ENCODE data around the gene COQ6.

DNA sequence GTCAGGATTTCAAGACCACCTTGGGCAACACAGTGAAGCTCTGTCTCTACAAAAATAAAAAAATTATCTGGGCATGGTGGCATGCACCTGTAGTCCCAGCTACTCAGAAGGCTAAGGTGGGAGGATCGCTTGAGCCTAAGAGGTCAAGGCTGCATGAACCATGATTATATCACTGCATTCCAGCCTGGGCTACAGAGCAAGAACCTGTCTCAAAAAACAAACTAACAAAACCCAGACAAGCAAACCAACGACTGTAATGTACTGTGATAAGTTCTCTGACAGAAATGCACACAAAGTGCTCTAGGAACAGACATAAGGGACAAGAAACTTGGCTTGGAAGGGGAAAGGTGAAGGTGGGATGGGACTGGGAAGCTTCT is 46.6 kb downstream of the COQ6 start:
- TF ChIP-seq, protein P1, sequence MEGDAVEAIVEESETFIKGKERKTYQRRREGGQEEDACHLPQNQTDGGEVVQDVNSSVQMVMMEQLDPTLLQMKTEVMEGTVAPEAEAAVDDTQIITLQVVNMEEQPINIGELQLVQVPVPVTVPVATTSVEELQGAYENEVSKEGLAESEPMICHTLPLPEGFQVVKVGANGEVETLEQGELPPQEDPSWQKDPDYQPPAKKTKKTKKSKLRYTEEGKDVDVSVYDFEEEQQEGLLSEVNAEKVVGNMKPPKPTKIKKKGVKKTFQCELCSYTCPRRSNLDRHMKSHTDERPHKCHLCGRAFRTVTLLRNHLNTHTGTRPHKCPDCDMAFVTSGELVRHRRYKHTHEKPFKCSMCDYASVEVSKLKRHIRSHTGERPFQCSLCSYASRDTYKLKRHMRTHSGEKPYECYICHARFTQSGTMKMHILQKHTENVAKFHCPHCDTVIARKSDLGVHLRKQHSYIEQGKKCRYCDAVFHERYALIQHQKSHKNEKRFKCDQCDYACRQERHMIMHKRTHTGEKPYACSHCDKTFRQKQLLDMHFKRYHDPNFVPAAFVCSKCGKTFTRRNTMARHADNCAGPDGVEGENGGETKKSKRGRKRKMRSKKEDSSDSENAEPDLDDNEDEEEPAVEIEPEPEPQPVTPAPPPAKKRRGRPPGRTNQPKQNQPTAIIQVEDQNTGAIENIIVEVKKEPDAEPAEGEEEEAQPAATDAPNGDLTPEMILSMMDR (optimal IDR thresholded peaks at IDR 0.05 in 1 of 3, IDR thresholded peaks at IDR 0.05 in 1 of 3, conservative IDR thresholded peaks at IDR 0.05 in 1 of 3; ENCODE audit: extremely low read depth in 1 of 3, insufficient read depth in 2 of 3, low read length in 3 of 3), result no peak
- no peak for TF ChIP-seq EZH2 (IDR thresholded peaks at IDR 0.05; ENCODE audit: low read length)

Measured in keratinocyte (primary cell).